Trophoblast cell (in vitro differentiated cells and primary cell): ENCODE data around the gene UPF1.

Experiments
- DNase-seq, 2 donors: peaks; one replicate each; pipeline ENCODE4 v3.0.0-alpha.2; 2016
- H2AFZ ChIP-seq: 2 replicates; pipeline ENCODE4 v1.6.1; 2013; ENCODE audit warnings: low read length, moderate library complexity, mild to moderate bottlenecking; ENCODE audit not compliant: insufficient read depth, poor library complexity
- H2AK5ac ChIP-seq: 2 replicates; pipeline ENCODE4 v1.6.1; 2013; ENCODE audit warnings: mild to moderate bottlenecking, low read length
- H2BK120ac ChIP-seq: 2 replicates; pipeline ENCODE4 v1.6.1; 2013; ENCODE audit warnings: low read length, mild to moderate bottlenecking, moderate library complexity; ENCODE audit not compliant: insufficient read depth, poor library complexity
- H2BK12ac ChIP-seq: 2 replicates; pipeline ENCODE4 v1.6.1; 2013; ENCODE audit warnings: mild to moderate bottlenecking, low read length, moderate library complexity
- H2BK5ac ChIP-seq: 2 replicates; pipeline ENCODE4 v1.6.1; 2013; ENCODE audit warnings: low read length, low read depth, moderate library complexity, mild to moderate bottlenecking; ENCODE audit not compliant: poor library complexity
- H3K14ac ChIP-seq: 2 replicates; pipeline ENCODE4 v1.6.1; 2013; ENCODE audit warnings: mild to moderate bottlenecking, low read length
- H3K18ac ChIP-seq: 2 replicates; pipeline ENCODE4 v1.6.1; 2013; ENCODE audit warnings: mild to moderate bottlenecking, low read length
- H3K23ac ChIP-seq: 2 replicates; pipeline ENCODE4 v1.6.1; 2013; ENCODE audit warnings: low read length
- H3K27ac ChIP-seq: 2 replicates; pipeline ENCODE4 v1.5.1; 2013; ENCODE audit warnings: low read depth, mild to moderate bottlenecking, inconsistent platforms, low read length, moderate library complexity
- H3K27me3 ChIP-seq: 2 replicates; pipeline ENCODE4 v1.6.1; 2013; ENCODE audit warnings: inconsistent platforms, mild to moderate bottlenecking, low read length, moderate library complexity; ENCODE audit not compliant: insufficient read depth
- H3K36me3 ChIP-seq, 2 experiments: 1 replicate in 1 of 2; 2 replicates in 1 of 2; pipeline ENCODE4 v1.6.1; 2013; ENCODE audit warnings: low read length in 2 of 2, mild to moderate bottlenecking in 2 of 2, moderate library complexity in 1 of 2; ENCODE audit not compliant: insufficient read depth in 2 of 2, control insufficient read depth in 1 of 2
- H3K4ac ChIP-seq: 2 replicates; pipeline ENCODE4 v1.6.1; 2013; ENCODE audit warnings: low read depth, mild to moderate bottlenecking, low read length, moderate library complexity
- H3K4me1 ChIP-seq, 2 experiments: 1 replicate in 1 of 2; 2 replicates in 1 of 2; pipeline ENCODE4 v1.6.1; 2013; ENCODE audit warnings: low read length in 2 of 2, mild to moderate bottlenecking in 2 of 2, moderate library complexity in 1 of 2; ENCODE audit not compliant: insufficient read depth in 2 of 2, control insufficient read depth in 1 of 2
- H3K4me2 ChIP-seq: 2 replicates; pipeline ENCODE4 v1.6.1; 2013; ENCODE audit warnings: inconsistent platforms, mild to moderate bottlenecking, low read length, moderate library complexity
- H3K4me3 ChIP-seq: 2 replicates; pipeline ENCODE4 v1.5.1; 2013; ENCODE audit warnings: mild to moderate bottlenecking, low read depth, low read length, inconsistent platforms
- H3K79me1 ChIP-seq: one replicate; pipeline ENCODE4 v1.6.1; 2013; ENCODE audit warnings: low read length
- H3K79me2 ChIP-seq: 2 replicates; pipeline ENCODE4 v1.6.1; 2013; ENCODE audit warnings: low read length, mild to moderate bottlenecking; ENCODE audit not compliant: control insufficient read depth, insufficient read depth, poor library complexity
- H3K9ac ChIP-seq: 2 replicates; pipeline ENCODE4 v1.6.1; 2013; ENCODE audit warnings: mild to moderate bottlenecking, low read length
- H3K9me3 ChIP-seq: 2 replicates; pipeline ENCODE4 v1.6.1; 2013; ENCODE audit warnings: low read depth, mild to moderate bottlenecking, control low read depth, inconsistent platforms, low read length; ENCODE audit not compliant: insufficient read depth
- H4K12ac ChIP-seq: 2 replicates; pipeline ENCODE4 v1.6.1; 2013; ENCODE audit warnings: low read depth, mild to moderate bottlenecking, low read length, moderate library complexity
- H4K8ac ChIP-seq: 2 replicates; pipeline ENCODE4 v1.6.1; 2013; ENCODE audit warnings: low read depth, mild to moderate bottlenecking, low read length, moderate library complexity
- H4K91ac ChIP-seq: one replicate; pipeline ENCODE4 v1.6.1; 2013; ENCODE audit warnings: low read depth, mild to moderate bottlenecking, low read length, moderate library complexity
- WGBS: extraction: QIAGEN DNeasy Blood & Tissue Kit; methylation state at CpG from one replicate; pipeline ENCODE4 v1.1.7; 2013; ENCODE audit warnings: missing lambda C conversion rate; ENCODE audit not compliant: insufficient read length, insufficient coverage; ENCODE audit errors: extremely low coverage; 5-methylcytosine and 5-hydroxymethylcytosine counted together

The UPF1 gene

GRCh38 chr19:18906605-18907519 lies 75.1 kb downstream of the UPF1 start:
- Histone ChIP-seq H3K4me2 (no peak overlapping the region), H3K27ac (no peak overlapping the region), H3K23ac (no peak overlapping the region), H3K9ac (no peak overlapping the region), H3K79me2 (no peaks in the 10 kb centered on the region), H2BK120ac (no peak overlapping the region), H4K91ac (no peak overlapping the region), H3K4ac (no peak overlapping the region), H2BK5ac (no peak overlapping the region), H3K18ac (no peak overlapping the region), H3K9me3 (no peaks in the 10 kb centered on the region), H3K79me1 (no peaks in the 10 kb centered on the region), H4K8ac (no peak overlapping the region), H2BK12ac (no peak overlapping the region), H3K36me3 (peaks cover 77 to 79% of the 10 kb centered on the region in 2 experiments), H3K4me1 (no peaks in the 10 kb centered on the region), H3K27me3 (no peaks in the 10 kb centered on the region), H2AFZ (no peak overlapping the region), H3K4me3 (no peak overlapping the region), H3K14ac (no peak overlapping the region), H4K12ac (no peak overlapping the region), H2AK5ac (no peak overlapping the region)
- DNase-seq, result no peak
- WGBS, result no CpG with 5 or more reads among the region's 36 CpGs

GRCh38 chr19:18908917-18909619 lies 77.3 kb downstream of the UPF1 start:
- H3K36me3 ChIP-seq, result peaks cover 81 to 83% of the 10 kb centered on the region in 2 experiments
- H3K9me3 ChIP-seq, result no peaks in the 10 kb centered on the region
- no peak overlapping the region for H2AK5ac ChIP-seq
- H4K8ac ChIP-seq, result no peak overlapping the region
- H2BK5ac ChIP-seq, result no peak overlapping the region
- no peaks in the 10 kb centered on the region for H3K4me1 ChIP-seq
- no peaks in the 10 kb centered on the region for H3K27me3 ChIP-seq
- no peak overlapping the region for H2AFZ ChIP-seq
- H4K91ac ChIP-seq, result no peak overlapping the region
- no peak overlapping the region for H2BK120ac ChIP-seq
- H3K9ac ChIP-seq, result no peak overlapping the region
- no peak overlapping the region for H2BK12ac ChIP-seq
- no peak overlapping the region for H3K4me3 ChIP-seq
- H3K14ac ChIP-seq, result no peak overlapping the region
- no peak overlapping the region for H3K23ac ChIP-seq
- H3K4me2 ChIP-seq, result no peak overlapping the region
- H3K18ac ChIP-seq, result no peak overlapping the region
- DNase-seq, result no peak
- H3K4ac ChIP-seq, result no peak overlapping the region
- H4K12ac ChIP-seq, result peak overlapping the region; percentile 18
- WGBS, result no CpG with 5 or more reads among the region's 17 CpGs
- H3K79me2 ChIP-seq, result peaks cover 2% of the 10 kb centered on the region
- no peak overlapping the region for H3K27ac ChIP-seq
- no peaks in the 10 kb centered on the region for H3K79me1 ChIP-seq

- Histone ChIP-seq H3K18ac (no peak overlapping the region), H3K36me3 (peaks cover 75 to 78% of the 10 kb centered on the region in 2 experiments), H3K4ac (no peak overlapping the region), H3K4me3 (no peak overlapping the region), H3K4me2 (no peak overlapping the region), H4K91ac (no peak overlapping the region), H2AK5ac (no peak overlapping the region), H4K12ac (no peak overlapping the region), H2BK12ac (no peak overlapping the region), H3K79me2 (peaks cover 2% of the 10 kb centered on the region), H2BK5ac (no peak overlapping the region), H3K4me1 (no peaks in the 10 kb centered on the region), H3K9ac (no peak overlapping the region), H2AFZ (no peak overlapping the region), H3K27me3 (no peaks in the 10 kb centered on the region), H2BK120ac (no peak overlapping the region), H3K27ac (no peak overlapping the region), H3K23ac (no peak overlapping the region), H3K79me1 (no peaks in the 10 kb centered on the region), H4K8ac (no peak overlapping the region), H3K9me3 (no peaks in the 10 kb centered on the region), H3K14ac (no peak overlapping the region)
- no peak for DNase-seq
- no CpG with 5 or more reads among the region's 10 CpGs for WGBS
Observed at GRCh38 chr19:18910010-18910409, 78.3 kb downstream of the UPF1 start.

GRCh38 chr19:18910801-18911436 lies 79.2 kb downstream of the UPF1 start:
- H3K4ac ChIP-seq, result no peak overlapping the region
- WGBS, result no CpG with 5 or more reads among the region's 19 CpGs

More at GRCh38 chr19:18910801-18911436, 79.2 kb downstream of the UPF1 start:
- Histone ChIP-seq H3K79me1 (no peaks in the 10 kb centered on the region), H2BK120ac (no peak overlapping the region), H3K23ac (no peak overlapping the region), H2BK5ac (no peak overlapping the region), H2AK5ac (no peak overlapping the region), H3K14ac (no peak overlapping the region), H4K91ac (no peak overlapping the region), H3K27ac (no peak overlapping the region), H3K9ac (peak overlapping the region; percentile 25), H3K4me2 (no peak overlapping the region), H3K4me1 (no peaks in the 10 kb centered on the region), H3K4me3 (no peak overlapping the region), H3K36me3 (peaks cover 73 to 77% of the 10 kb centered on the region in 2 experiments), H4K12ac (no peak overlapping the region), H2AFZ (no peak overlapping the region), H4K8ac (no peak overlapping the region), H3K18ac (no peak overlapping the region), H3K27me3 (no peaks in the 10 kb centered on the region), H2BK12ac (no peak overlapping the region), H3K79me2 (peaks cover 2% of the 10 kb centered on the region), H3K9me3 (no peaks in the 10 kb centered on the region)
- no peak for DNase-seq
